Measurements from ENCODE around the gene MMD. TPM values are rescaled to one million over a fixed set of nuclear protein-coding genes. Genes with fewer than 3 reads are reported as not detected.
"Not testable (repeated sequence)": the region's sequence is repeated elsewhere in the genome, so short reads cannot be mapped to it uniquely, and the experiment has no call there.

The MMD gene
- total and polyA plus RNA-seq, 2 experiments from 2014 or later = 6.0 to 6.6 TPM

- WGBS, 2 experiments (ENCODE audit: low coverage in 1 of 2, low lambda C conversion rate in 2 of 2, missing lambda C conversion rate in 2 of 2) = 96 to 99% methylated on average over 3 of the region's 3 CpGs
- DNase-seq = no peak
- H3K9ac ChIP-seq = no peak overlapping the region
- in situ Hi-C loops (cut with MboI) = no loop called here
- no peaks in the 10 kb centered on the region for H3K79me2 ChIP-seq (ENCODE audit: insufficient read depth)
- no peak overlapping the region for H3K4me2 ChIP-seq (ENCODE audit: unreplicated experiment)
- H3F3A ChIP-seq (ENCODE audit: insufficient read depth) = no peaks in the 10 kb centered on the region
- no peak for TF ChIP-seq EZH2 (IDR thresholded peaks at IDR 0.05; ENCODE audit: insufficient read depth, poor library complexity, severe bottlenecking)
- no peak for TF ChIP-seq EZH2phosphoT487 (IDR thresholded peaks at IDR 0.05; ENCODE audit: insufficient read depth, low read depth)
- no peak overlapping the region for H3K4me3 ChIP-seq
- no peaks in the 10 kb centered on the region for H3K9me2 ChIP-seq (ENCODE audit: insufficient read depth)
- no peak overlapping the region for H3K27ac ChIP-seq
- no peaks in the 10 kb centered on the region for H4K20me1 ChIP-seq (ENCODE audit: insufficient read depth)
- H3K27me3 ChIP-seq (replicated peaks; ENCODE audit: insufficient read depth) = no peaks in the 10 kb centered on the region
- no peaks in the 10 kb centered on the region; the same call in 1 of the 2 replicates for H3K36me3 ChIP-seq (ENCODE audit: low read depth)
- no peak overlapping the region for H2AFZ ChIP-seq
- H3K4me1 ChIP-seq (ENCODE audit: insufficient read depth) = no peaks in the 10 kb centered on the region
- H3K9me3 ChIP-seq (ENCODE audit: low read depth) = no peaks in the 10 kb centered on the region
These were observed 29.7 kb downstream of the MMD start for GRCh38 chr17:55391764-55392467.

GRCh38 chr17:55391244-55391757 is 30.3 kb downstream of the MMD start:
- Histone ChIP-seq H3K9me2 (ENCODE audit: insufficient read depth) (no peaks in the 10 kb centered on the region), H3K4me2 (ENCODE audit: unreplicated experiment) (no peak overlapping the region), H4K20me1 (ENCODE audit: insufficient read depth) (no peaks in the 10 kb centered on the region), H3K4me1 (ENCODE audit: insufficient read depth) (no peaks in the 10 kb centered on the region), H3K79me2 (ENCODE audit: insufficient read depth) (no peaks in the 10 kb centered on the region), H3K9ac (no peak overlapping the region), H3K36me3 (ENCODE audit: low read depth) (no peaks in the 10 kb centered on the region; the same call in 1 of the 2 replicates), H2AFZ (no peak overlapping the region), H3K27ac (no peak overlapping the region), H3F3A (ENCODE audit: insufficient read depth) (no peaks in the 10 kb centered on the region), H3K4me3 (no peak overlapping the region), H3K9me3 (ENCODE audit: low read depth) (no peaks in the 10 kb centered on the region), H3K27me3 (replicated peaks; ENCODE audit: insufficient read depth) (no peaks in the 10 kb centered on the region)
- in situ Hi-C loops (cut with MboI) = no loop called here
- WGBS, 2 experiments (ENCODE audit: low coverage in 1 of 2, low lambda C conversion rate in 2 of 2, missing lambda C conversion rate in 2 of 2) = 75 to 78% methylated on average over 4 of the region's 4 CpGs
- TF ChIP-seq EZH2 (IDR thresholded peaks at IDR 0.05; ENCODE audit: insufficient read depth, poor library complexity, severe bottlenecking) (no peak), EZH2phosphoT487 (IDR thresholded peaks at IDR 0.05; ENCODE audit: insufficient read depth, low read depth) (no peak)
- no peak for DNase-seq

- Histone ChIP-seq H3K79me2 (ENCODE audit: insufficient read depth) (no peaks in the 10 kb centered on the region), H3F3A (ENCODE audit: insufficient read depth) (no peaks in the 10 kb centered on the region), H3K36me3 (ENCODE audit: low read depth) (no peaks in the 10 kb centered on the region; the same call in 1 of the 2 replicates), H3K4me2 (ENCODE audit: unreplicated experiment) (no peak overlapping the region), H4K20me1 (ENCODE audit: insufficient read depth) (no peaks in the 10 kb centered on the region), H3K4me3 (no peak overlapping the region), H3K9me3 (ENCODE audit: low read depth) (no peaks in the 10 kb centered on the region), H3K4me1 (ENCODE audit: insufficient read depth) (no peaks in the 10 kb centered on the region), H3K9ac (no peak overlapping the region), H3K9me2 (ENCODE audit: insufficient read depth) (no peaks in the 10 kb centered on the region), H3K27me3 (replicated peaks; ENCODE audit: insufficient read depth) (no peaks in the 10 kb centered on the region), H3K27ac (no peak overlapping the region), H2AFZ (no peak overlapping the region)
- DNase-seq = no peak
- TF ChIP-seq EZH2 (IDR thresholded peaks at IDR 0.05; ENCODE audit: insufficient read depth, poor library complexity, severe bottlenecking) (no peak), EZH2phosphoT487 (IDR thresholded peaks at IDR 0.05; ENCODE audit: insufficient read depth, low read depth) (no peak)
- in situ Hi-C loops (cut with MboI) = no loop called here
- 78% methylated on average over 3 of the region's 3 CpGs for WGBS, 2 experiments (ENCODE audit: low coverage in 1 of 2, low lambda C conversion rate in 2 of 2, missing lambda C conversion rate in 2 of 2)
These were observed 31.2 kb downstream of the MMD start for GRCh38 chr17:55390364-55390977.

- WGBS, 2 experiments (ENCODE audit: low coverage in 1 of 2, low lambda C conversion rate in 2 of 2, missing lambda C conversion rate in 2 of 2) = 87 to 97% methylated on average over 1 of the region's 1 CpG
- H3F3A ChIP-seq (ENCODE audit: insufficient read depth); H3K27me3 ChIP-seq (replicated peaks; ENCODE audit: insufficient read depth); H2AFZ ChIP-seq; H4K20me1 ChIP-seq (ENCODE audit: insufficient read depth); H3K9ac ChIP-seq; H3K9me3 ChIP-seq (ENCODE audit: low read depth); H3K4me1 ChIP-seq (ENCODE audit: insufficient read depth); DNase-seq; H3K27ac ChIP-seq; H3K4me3 ChIP-seq; H3K4me2 ChIP-seq (ENCODE audit: unreplicated experiment); H3K9me2 ChIP-seq (ENCODE audit: insufficient read depth); H3K36me3 ChIP-seq (ENCODE audit: low read depth); H3K79me2 ChIP-seq (ENCODE audit: insufficient read depth); in situ Hi-C loops (cut with MboI): not testable (repeated sequence)
These were observed 31.9 kb downstream of the MMD start for GRCh38 chr17:55389715-55390114.

All from GM23248 (cell line).